HFF-Myc (cell line): Measurements from ENCODE around the gene CYP2C8.

ENCODE experiments used
- DNase-seq: peaks from one replicate; pipeline ENCODE4 v3.0.0-alpha.2; 2011; ENCODE audit warnings: low read depth; ENCODE audit errors: extremely low read depth
- H3K4me3 ChIP-seq: replicated peaks from 2 replicates; pipeline ENCODE4 v1.5.1; 2011; ENCODE audit warnings: low read depth, mild to moderate bottlenecking, control low read depth, low read length
- CTCF ChIP-seq: IDR thresholded peaks from 2 replicates; pipeline ENCODE4 v1.5.1; 2012; ENCODE audit warnings: mild to moderate bottlenecking, low read depth, low read length, control low read depth; ENCODE audit errors: missing control alignments

The CYP2C8 gene

DNA sequence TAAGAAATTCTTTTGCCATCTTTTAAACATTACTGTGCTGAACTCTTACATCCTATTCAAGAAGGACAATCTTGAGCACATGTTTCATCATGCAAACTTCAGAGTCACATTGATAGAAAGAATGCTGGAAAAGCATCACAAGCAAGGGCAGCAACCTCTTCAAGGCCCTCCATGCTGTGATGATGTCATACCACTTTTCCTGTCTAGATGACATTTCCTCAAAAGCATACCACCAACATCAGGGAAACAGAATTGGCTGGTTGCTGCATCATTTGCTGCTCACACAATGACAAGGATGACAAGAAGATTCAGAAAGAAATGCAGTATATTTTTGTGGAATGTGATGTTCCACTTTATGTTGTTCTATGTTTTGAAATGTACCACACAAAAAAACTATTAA lies 37.6 kb downstream of the CYP2C8 start:
- DNase-seq, result no peak
- no peak for TF ChIP-seq CTCF
- H3K4me3 ChIP-seq, result no peak overlapping the region

DNA sequence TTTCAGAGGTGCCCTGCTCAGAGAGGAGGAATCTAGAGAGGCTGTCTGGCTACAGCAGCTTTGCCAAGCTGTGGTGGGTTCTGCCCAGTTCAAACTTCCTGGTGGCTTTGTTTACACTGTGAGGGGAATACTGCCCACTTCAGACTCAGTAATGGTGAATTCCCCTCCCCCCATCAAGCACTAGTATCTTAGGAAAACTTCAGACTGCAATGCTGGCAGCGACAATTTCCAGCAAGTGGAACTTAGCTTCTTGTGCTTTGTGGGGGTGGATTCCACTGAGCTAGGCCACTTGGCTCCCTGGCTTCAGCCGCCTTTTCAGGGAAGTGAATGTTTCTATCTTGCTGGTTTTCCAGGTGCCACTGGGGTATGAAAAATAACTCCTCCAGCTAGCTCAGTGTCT lies 42.8 kb downstream of the CYP2C8 start:
- DNase-seq, result no peak
- no peak for TF ChIP-seq CTCF
- no peak overlapping the region for H3K4me3 ChIP-seq

- DNase-seq, result no peak
- no peak for TF ChIP-seq CTCF
- no peak overlapping the region for H3K4me3 ChIP-seq
Observed at GRCh38 chr10:94997741-94998174, 71.5 kb downstream of the CYP2C8 start.

GRCh38 chr10:94992811-94993210 lies 76.5 kb downstream of the CYP2C8 start:
- no peak overlapping the region for H3K4me3 ChIP-seq
- TF ChIP-seq CTCF, result no peak
- DNase-seq, result no peak

DNA sequence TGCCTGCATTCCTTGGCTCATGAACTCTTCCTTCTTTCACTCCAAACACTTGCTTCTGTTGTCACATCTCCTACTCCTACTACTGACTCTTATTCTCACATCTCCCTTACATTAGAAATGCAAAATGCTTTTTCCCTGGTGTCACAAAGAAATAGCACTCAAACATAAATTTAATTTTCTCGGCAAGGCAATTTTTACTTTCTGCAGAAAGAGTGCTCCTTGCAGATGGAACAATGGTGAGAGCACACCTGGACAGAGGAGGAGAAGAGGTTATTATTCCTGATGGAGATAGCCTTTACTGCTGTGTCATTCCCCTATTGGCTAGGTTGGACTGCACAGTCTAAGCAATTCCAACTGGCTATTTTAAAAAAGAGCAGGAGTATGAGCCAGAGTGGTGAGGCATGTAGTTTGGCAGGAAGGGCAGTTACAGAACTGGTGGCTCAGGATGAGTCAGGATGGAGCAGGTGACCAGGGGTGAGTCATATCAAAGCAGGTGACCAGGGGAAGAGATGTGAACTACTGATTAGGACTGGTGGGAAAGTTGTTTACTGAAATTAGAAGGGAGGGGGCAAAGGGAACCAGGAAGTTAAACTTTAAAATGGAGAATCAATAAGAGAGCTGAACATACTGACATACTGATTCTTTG lies 77.9 kb downstream of the CYP2C8 start:
- DNase-seq, result no peak
- H3K4me3 ChIP-seq, result no peak overlapping the region
- no peak for TF ChIP-seq CTCF

GRCh38 chr10:94989192-94989591 lies 80.1 kb downstream of the CYP2C8 start:
- no peak for TF ChIP-seq CTCF
- no peak for DNase-seq
- H3K4me3 ChIP-seq, result no peak overlapping the region
